Panc1 (cell line): ENCODE measurements around the gene XRCC2. TPM values are rescaled to one million over a fixed set of nuclear protein-coding genes. Genes with fewer than 3 reads are reported as not detected.

Experiments used
- ATAC-seq: fragments of 200-7000 bp; cut with Tn5 transposase; 2 replicates; pipeline ENCODE4 v1.9.1; 2020; ENCODE audit warnings: mild to moderate bottlenecking, moderate library complexity
- BruUV-seq: library from RNA; stranded (reverse); fragments of 400-500 nt; replicated peaks from 2 replicates; lab custom pipeline; 2021; lab: Mats Ljungman, UMichigan
- CTCF ChIA-PET: fragments of 300-600 bp; sonication (Branson Sonifier 250); formaldehyde crosslinking; loops from one replicate; lab custom pipeline; 2022; ENCODE audit warnings: antibody characterized with exemption; lab: Charles Lee
- POLR2A ChIA-PET: fragments of 300-600 bp; sonication (Branson Sonifier 250); formaldehyde crosslinking; loops from one replicate; lab custom pipeline; 2022; ENCODE audit warnings: antibody characterized with exemption; lab: Charles Lee
- DNase-seq: peaks from one replicate; pipeline ENCODE4 v3.0.0-alpha.2; 2010; ENCODE audit warnings: low read depth, low spot score
- H3K27ac ChIP-seq: 2 replicates; pipeline ENCODE4 v1.5.1; 2011; ENCODE audit warnings: mild to moderate bottlenecking, low read length, inconsistent platforms
- H3K27me3 ChIP-seq: fragments of 200-500 bp; sonication (Bioruptor generic); 2 replicates; pipeline ENCODE4 v1.6.0; 2014; ENCODE audit warnings: low read length, inconsistent platforms; ENCODE audit not compliant: control insufficient read depth, insufficient read depth
- H3K36me3 ChIP-seq: fragments of 200-500 bp; sonication (Bioruptor generic); 2 replicates; pipeline ENCODE4 v1.5.1; 2014; ENCODE audit warnings: inconsistent platforms, mild to moderate bottlenecking, low read length, moderate library complexity; ENCODE audit not compliant: control insufficient read depth, insufficient read depth
- H3K4me1 ChIP-seq: 2 replicates; pipeline ENCODE4 v1.5.1; 2011; ENCODE audit warnings: inconsistent platforms, mild to moderate bottlenecking, low read length, moderate library complexity; ENCODE audit not compliant: control insufficient read depth, insufficient read depth
- H3K4me3 ChIP-seq, 2 experiments: 2 replicates each; pipeline ENCODE4 v1.5.1; 2011 to 2012; ENCODE audit warnings: low read depth in 2 of 2, low read length in 2 of 2, mild to moderate bottlenecking in 2 of 2, inconsistent platforms in 1 of 2, moderate library complexity in 1 of 2
- H3K9me3 ChIP-seq: fragments of 200-500 bp; sonication (Bioruptor generic); 2 replicates; pipeline ENCODE4 v1.5.1; 2014; ENCODE audit warnings: low read depth, mild to moderate bottlenecking, inconsistent platforms, low read length, moderate library complexity; ENCODE audit not compliant: control insufficient read depth, insufficient read depth
- POLR2AphosphoS5 ChIP-seq: IDR thresholded peaks from 2 replicates; pipeline ENCODE4 v1.6.1; 2012; ENCODE audit warnings: mild to moderate bottlenecking, low read depth, low read length, moderate library complexity
- SIN3A ChIP-seq: IDR thresholded peaks from 2 replicates; pipeline ENCODE4 v1.6.1; 2012; ENCODE audit warnings: low read depth, mild to moderate bottlenecking, low read length, moderate library complexity, borderline replicate concordance; ENCODE audit not compliant: insufficient read depth
- TCF7L2 ChIP-seq: IDR thresholded peaks from 2 replicates; pipeline ENCODE4 v1.6.1; 2011; ENCODE audit warnings: mild to moderate bottlenecking, low read depth, low read length, inconsistent platforms
- in situ Hi-C: cut with HindIII; loops from 2 replicates; pipeline ENCODE4 v1.10.0; 2016; ENCODE audit warnings: low sequenced_read_pairs, low pct_unique_long_range_greater_than_20kb
- intact Hi-C: fragments of 100-400 bp; cut with micrococcal nuclease; formaldehyde crosslinking; loops from one replicate; pipeline ENCODE4 v1.10.0; 2022; ENCODE audit not compliant: unreplicated experiment
- total RNA-seq: library from RNA; stranded (reverse); gene quantifications from one replicate; pipeline ENCODE4 v1.2.1, GENCODE V29; 2021; ENCODE audit not compliant: unreplicated experiment
- TF ChIP-seq, protein P1 (sequence below), 2 experiments: IDR thresholded peaks; 2 replicates each; pipeline ENCODE4 v1.6.1; 2011 to 2012; ENCODE audit warnings: low read depth in 2 of 2, control low read depth in 1 of 2, low read length in 1 of 2, mild to moderate bottlenecking in 1 of 2, moderate library complexity in 1 of 2; ENCODE audit not compliant: insufficient read depth in 1 of 2
- TF ChIP-seq, protein P2 (sequence below): fragments of 450-650 bp; IDR thresholded peaks from 2 replicates; pipeline ENCODE4 v1.5.1; 2017; ENCODE audit warnings: mild to moderate bottlenecking

Gene XRCC2
- total RNA-seq, 1 experiment from 2014 or later: 10.3 TPM

DNA sequence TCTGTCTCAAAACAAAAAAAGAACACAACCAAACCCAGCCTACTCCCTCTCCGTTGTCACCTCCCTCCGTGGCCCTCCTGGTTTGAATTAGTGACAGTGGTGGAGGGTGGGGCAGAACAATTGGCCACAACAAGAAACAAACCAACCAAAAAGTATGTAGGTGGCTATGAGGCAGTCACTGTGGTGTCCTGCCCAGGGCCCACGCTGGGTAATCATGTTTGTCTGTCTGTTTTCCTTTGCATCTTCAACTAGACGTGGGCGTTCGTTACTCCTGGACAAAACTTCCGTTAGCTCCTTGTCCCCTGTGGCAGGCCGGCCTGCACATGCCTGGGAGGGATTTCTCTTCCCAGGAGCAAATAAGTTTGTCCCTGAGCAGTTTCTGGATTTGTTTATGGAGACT lies 78.4 kb downstream of the XRCC2 start:
- BruUV-seq: no TSS peak
- TF ChIP-seq POLR2AphosphoS5: no peak
- TF ChIP-seq, protein P1, sequence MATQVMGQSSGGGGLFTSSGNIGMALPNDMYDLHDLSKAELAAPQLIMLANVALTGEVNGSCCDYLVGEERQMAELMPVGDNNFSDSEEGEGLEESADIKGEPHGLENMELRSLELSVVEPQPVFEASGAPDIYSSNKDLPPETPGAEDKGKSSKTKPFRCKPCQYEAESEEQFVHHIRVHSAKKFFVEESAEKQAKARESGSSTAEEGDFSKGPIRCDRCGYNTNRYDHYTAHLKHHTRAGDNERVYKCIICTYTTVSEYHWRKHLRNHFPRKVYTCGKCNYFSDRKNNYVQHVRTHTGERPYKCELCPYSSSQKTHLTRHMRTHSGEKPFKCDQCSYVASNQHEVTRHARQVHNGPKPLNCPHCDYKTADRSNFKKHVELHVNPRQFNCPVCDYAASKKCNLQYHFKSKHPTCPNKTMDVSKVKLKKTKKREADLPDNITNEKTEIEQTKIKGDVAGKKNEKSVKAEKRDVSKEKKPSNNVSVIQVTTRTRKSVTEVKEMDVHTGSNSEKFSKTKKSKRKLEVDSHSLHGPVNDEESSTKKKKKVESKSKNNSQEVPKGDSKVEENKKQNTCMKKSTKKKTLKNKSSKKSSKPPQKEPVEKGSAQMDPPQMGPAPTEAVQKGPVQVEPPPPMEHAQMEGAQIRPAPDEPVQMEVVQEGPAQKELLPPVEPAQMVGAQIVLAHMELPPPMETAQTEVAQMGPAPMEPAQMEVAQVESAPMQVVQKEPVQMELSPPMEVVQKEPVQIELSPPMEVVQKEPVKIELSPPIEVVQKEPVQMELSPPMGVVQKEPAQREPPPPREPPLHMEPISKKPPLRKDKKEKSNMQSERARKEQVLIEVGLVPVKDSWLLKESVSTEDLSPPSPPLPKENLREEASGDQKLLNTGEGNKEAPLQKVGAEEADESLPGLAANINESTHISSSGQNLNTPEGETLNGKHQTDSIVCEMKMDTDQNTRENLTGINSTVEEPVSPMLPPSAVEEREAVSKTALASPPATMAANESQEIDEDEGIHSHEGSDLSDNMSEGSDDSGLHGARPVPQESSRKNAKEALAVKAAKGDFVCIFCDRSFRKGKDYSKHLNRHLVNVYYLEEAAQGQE (IDR thresholded peaks at IDR 0.05; ENCODE audit: insufficient read depth in 1 of 2, low read depth in 2 of 2, low read length in 1 of 2): no peak
- no peak for TF ChIP-seq SIN3A
- TF ChIP-seq TCF7L2: no peak
- TF ChIP-seq, protein P2, sequence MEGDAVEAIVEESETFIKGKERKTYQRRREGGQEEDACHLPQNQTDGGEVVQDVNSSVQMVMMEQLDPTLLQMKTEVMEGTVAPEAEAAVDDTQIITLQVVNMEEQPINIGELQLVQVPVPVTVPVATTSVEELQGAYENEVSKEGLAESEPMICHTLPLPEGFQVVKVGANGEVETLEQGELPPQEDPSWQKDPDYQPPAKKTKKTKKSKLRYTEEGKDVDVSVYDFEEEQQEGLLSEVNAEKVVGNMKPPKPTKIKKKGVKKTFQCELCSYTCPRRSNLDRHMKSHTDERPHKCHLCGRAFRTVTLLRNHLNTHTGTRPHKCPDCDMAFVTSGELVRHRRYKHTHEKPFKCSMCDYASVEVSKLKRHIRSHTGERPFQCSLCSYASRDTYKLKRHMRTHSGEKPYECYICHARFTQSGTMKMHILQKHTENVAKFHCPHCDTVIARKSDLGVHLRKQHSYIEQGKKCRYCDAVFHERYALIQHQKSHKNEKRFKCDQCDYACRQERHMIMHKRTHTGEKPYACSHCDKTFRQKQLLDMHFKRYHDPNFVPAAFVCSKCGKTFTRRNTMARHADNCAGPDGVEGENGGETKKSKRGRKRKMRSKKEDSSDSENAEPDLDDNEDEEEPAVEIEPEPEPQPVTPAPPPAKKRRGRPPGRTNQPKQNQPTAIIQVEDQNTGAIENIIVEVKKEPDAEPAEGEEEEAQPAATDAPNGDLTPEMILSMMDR: no peak
- Histone ChIP-seq H3K27me3 (no peaks in the 10 kb centered on the region), H3K4me3 (no peak overlapping the region), H3K9me3 (no peaks in the 10 kb centered on the region), H3K36me3 (no peaks in the 10 kb centered on the region), H3K27ac (no peak overlapping the region), H3K4me1 (no peaks in the 10 kb centered on the region)
- in situ Hi-C loops (no loop called here), intact Hi-C loops (no loop called here)
- ATAC-seq: no peak
- ChIA-PET POLR2A (no interaction called here), CTCF (interaction anchor here (0.7 kb wide), 1 partner anchor 202 kb away, joined by 5 read pairs; no protein-coding TSS in a partner anchor)
- DNase-seq: no peak

DNA sequence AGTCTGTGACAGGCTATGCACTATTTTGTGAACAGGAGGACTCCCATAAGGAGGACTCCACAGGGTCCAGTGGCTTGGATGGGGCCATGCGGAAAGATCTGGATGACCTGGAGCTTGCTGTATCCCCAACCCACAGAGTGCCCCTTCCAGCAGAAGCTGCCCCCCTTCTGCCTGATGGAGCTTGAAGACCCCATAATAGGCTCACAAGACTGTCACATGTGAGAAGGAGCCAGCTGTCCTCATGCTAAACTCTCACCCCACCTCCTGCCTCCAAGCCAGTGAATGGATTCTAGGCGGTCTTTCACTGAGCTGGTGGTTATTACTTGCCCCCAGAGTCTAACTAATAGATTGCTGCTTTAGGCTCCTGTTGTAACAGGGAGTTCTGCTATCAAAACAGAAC lies 79.1 kb downstream of the XRCC2 start:
- ChIA-PET CTCF (no interaction called here), POLR2A (no interaction called here)
- TF ChIP-seq, protein P1 (IDR thresholded peaks at IDR 0.05; ENCODE audit: insufficient read depth in 1 of 2, low read depth in 2 of 2, low read length in 1 of 2): no peak
- TF ChIP-seq, protein P2: no peak
- TF ChIP-seq TCF7L2: no peak
- no peak for TF ChIP-seq SIN3A
- TF ChIP-seq POLR2AphosphoS5: no peak
- DNase-seq (no peak), ATAC-seq (no peak; the same call in 1 of the 2 replicates)
- H3K4me3 ChIP-seq: no peak overlapping the region
- intact Hi-C loops (no loop called here), in situ Hi-C loops (no loop called here)
- no peaks in the 10 kb centered on the region for H3K27me3 ChIP-seq
- no peaks in the 10 kb centered on the region for H3K36me3 ChIP-seq
- H3K4me1 ChIP-seq: no peaks in the 10 kb centered on the region
- H3K27ac ChIP-seq: no peak overlapping the region
- no peaks in the 10 kb centered on the region for H3K9me3 ChIP-seq
- BruUV-seq: no TSS peak
